Upper lobe of left lung (tissue), 6 donors: ENCODE results near the gene PACS2. TPM values are rescaled to one million over a fixed set of nuclear protein-coding genes. Genes with fewer than 3 reads are reported as not detected.
"Not testable (repeated sequence)": the region's sequence is repeated elsewhere in the genome, so short reads cannot be mapped to it uniquely, and the experiment has no call there.

ENCODE experiments used
- ATAC-seq, 2 donors: fragments of 200-7000 bp; cut with Tn5 transposase; one replicate each; pipeline ENCODE4 v1.9.1; 2022; ENCODE audit warnings: mild to moderate bottlenecking in 2 of 2, moderate library complexity in 2 of 2; ENCODE audit not compliant: low FRiP score in 2 of 2
- DNase-seq, 2 donors: peaks; one replicate each; pipeline ENCODE4 v3.0.0-alpha.2; 2019 to 2020
- H3K27ac ChIP-seq, 4 donors: fragments of 200-600 bp; sonication (generic); one replicate each; pipeline ENCODE4 v1.5.1; 2016 to 2019
- H3K27me3 ChIP-seq, 4 donors: fragments of 200-600 bp; sonication (generic); one replicate each; pipeline ENCODE4 v1.5.1; 2017 to 2019
- H3K36me3 ChIP-seq, 4 donors: fragments of 200-600 bp; sonication (generic); one replicate each; pipeline ENCODE4 v1.5.1; 2016 to 2019
- H3K4me1 ChIP-seq, 4 donors: fragments of 200-600 bp; sonication (generic); one replicate each; pipeline ENCODE4 v1.5.1; 2018 to 2019
- H3K4me3 ChIP-seq, 4 donors: fragments of 200-600 bp; sonication (generic); one replicate each; pipeline ENCODE4 v1.5.1; 2017 to 2019; ENCODE audit warnings: mild to moderate bottlenecking in 2 of 4, moderate library complexity in 1 of 4
- H3K9me3 ChIP-seq, 4 donors: fragments of 200-600 bp; sonication (generic); one replicate each; pipeline ENCODE4 v1.5.1; 2018 to 2019
- CTCF ChIP-seq, 6 experiments: fragments of 450-650 bp in 4 of 6; fragments of 200-600 bp in 2 of 6; sonication (generic) in 2 of 6; IDR thresholded peaks; one replicate each; pipeline ENCODE4 v1.5.1; 2016 to 2019; ENCODE audit warnings: antibody characterized with exemption in 6 of 6
- EP300 ChIP-seq, 4 donors: sonication (generic); formaldehyde crosslinking; IDR thresholded peaks; one replicate each; pipeline ENCODE4 v1.5.1; 2017; ENCODE audit warnings: antibody characterized with exemption in 4 of 4, control low read depth in 2 of 4
- POLR2A ChIP-seq, 4 donors: fragments of 450-650 bp; IDR thresholded peaks; one replicate each; pipeline ENCODE4 v1.5.1; 2016 to 2017; ENCODE audit warnings: antibody characterized with exemption in 4 of 4, mild to moderate bottlenecking in 2 of 4
- POLR2AphosphoS5 ChIP-seq, 2 donors: sonication (generic); formaldehyde crosslinking; IDR thresholded peaks; one replicate each; pipeline ENCODE4 v1.5.1; 2017; ENCODE audit warnings: antibody characterized with exemption in 2 of 2
- WGBS, 2 donors: methylation state at CpG; one replicate each; pipeline ENCODE4 v1.1.5; 2017 to 2018; 5-methylcytosine and 5-hydroxymethylcytosine counted together
- total RNA-seq, 6 donors: library from RNA; depleted of rRNA in 4 of 6; stranded (reverse); fragments of >200 nt in 4 of 6; gene quantifications; one replicate each; pipeline versions ENCODE4 v1.1.0 to v1.2.1, GENCODE V29; 2016 to 2021
- donor health status: DM: no; HTN: no; CAD: no; lungs with moderate emphysema.
- donor health status: DM: no; HTN: yes; CAD: no; lungs with severe emphysema.

Gene PACS2
- total RNA-seq, 6 donors from 2014 or later: 53.4 to 204 (median 86.5) TPM

GRCh38 chr14:105357626-105358025 lies 43.1 kb downstream of the PACS2 start:
- H3K9me3 ChIP-seq: no peaks in the 10 kb centered on the region
- TF ChIP-seq POLR2AphosphoS5 (IDR thresholded peaks at IDR 0.05): no peak
- peak; percentile 17 to 28 for ATAC-seq
- no peak overlapping the region for H3K4me3 ChIP-seq
- H3K36me3 ChIP-seq: peaks cover 4 to 38% (median 30%) of the 10 kb centered on the region in 4 donors
- H3K27me3 ChIP-seq: no peaks in the 10 kb centered on the region
- peak in 1 of 2 donors; percentile 59 for DNase-seq
- no peak overlapping the region for H3K27ac ChIP-seq
- 96 to 99% methylated on average over 16 to 17 of the region's 17 CpGs for WGBS, 2 donors
- H3K4me1 ChIP-seq: no peaks in the 10 kb centered on the region

- TF ChIP-seq POLR2A (IDR thresholded peaks at IDR 0.05) (no peak), EP300 (IDR thresholded peaks at IDR 0.05) (no peak), POLR2AphosphoS5 (IDR thresholded peaks at IDR 0.05) (no peak), CTCF (IDR thresholded peaks at IDR 0.05) (no peak)
- ATAC-seq: peak; percentile 20 to 23
- no peaks in the 10 kb centered on the region for H3K27me3 ChIP-seq
- H3K4me3 ChIP-seq: no peak overlapping the region
- H3K27ac ChIP-seq: no peak overlapping the region
- peaks cover 4 to 38% (median 30%) of the 10 kb centered on the region in 4 donors for H3K36me3 ChIP-seq
- peak in 1 of 2 donors; percentile 74 for DNase-seq
- no peaks in the 10 kb centered on the region for H3K9me3 ChIP-seq
- 94 to 97% methylated on average over 13 to 25 of the region's 25 CpGs for WGBS, 2 donors
- no peaks in the 10 kb centered on the region for H3K4me1 ChIP-seq
Observed at GRCh38 chr14:105358140-105358846, 43.7 kb downstream of the PACS2 start.

- WGBS, 2 donors: 93 to 96% methylated on average over 16 of the region's 16 CpGs
- Histone ChIP-seq H3K36me3 (peaks cover 4 to 36% (median 29%) of the 10 kb centered on the region in 4 donors), H3K27ac (no peak overlapping the region), H3K4me3 (no peak overlapping the region), H3K9me3 (no peaks in the 10 kb centered on the region), H3K27me3 (no peaks in the 10 kb centered on the region), H3K4me1 (peaks cover 0 to 3% (median 0%) of the 10 kb centered on the region in 4 donors)
- no peak for ATAC-seq
- DNase-seq: peak in 1 of 2 donors; percentile 52
- no peak for TF ChIP-seq POLR2A (IDR thresholded peaks at IDR 0.05)
- no peak for TF ChIP-seq CTCF (IDR thresholded peaks at IDR 0.05)
- no peak for TF ChIP-seq EP300 (IDR thresholded peaks at IDR 0.05)
- no peak for TF ChIP-seq POLR2AphosphoS5 (IDR thresholded peaks at IDR 0.05)
Observed at GRCh38 chr14:105358943-105359342, 44.4 kb downstream of the PACS2 start.

GRCh38 chr14:105361412-105361811 lies 46.9 kb downstream of the PACS2 start:
- not testable (repeated sequence) for H3K27me3 ChIP-seq, DNase-seq

GRCh38 chr14:105363847-105364708 lies 49.5 kb downstream of the PACS2 start:
- ATAC-seq: peak in 1 of 2 donors; percentile 67
- Histone ChIP-seq H3K27ac (no peak overlapping the region), H3K36me3 (peaks cover 0 to 33% (median 26%) of the 10 kb centered on the region in 4 donors), H3K4me3 (peak overlapping the region in 3 of 4 donors; percentile 2 to 21 (median 13)), H3K27me3 (no peaks in the 10 kb centered on the region), H3K4me1 (peaks cover 0 to 14% (median 2%) of the 10 kb centered on the region in 4 donors), H3K9me3 (no peaks in the 10 kb centered on the region)
- 14 to 38% methylated on average over 17 to 42 of the region's 58 CpGs for WGBS, 2 donors
- TF ChIP-seq POLR2AphosphoS5 (IDR thresholded peaks at IDR 0.05) (no peak), EP300 (IDR thresholded peaks at IDR 0.05) (no peak), CTCF (IDR thresholded peaks at IDR 0.05) (no peak), POLR2A (IDR thresholded peaks at IDR 0.05) (no peak)
- DNase-seq: peak in 1 of 2 donors; percentile 88

More at GRCh38 chr14:105361412-105361811, 46.9 kb downstream of the PACS2 start:
- WGBS, 2 donors: 88 to 95% methylated on average over 10 of the region's 10 CpGs
- not testable (repeated sequence) for ATAC-seq, H3K9me3 ChIP-seq, H3K27ac ChIP-seq, H3K4me3 ChIP-seq
- H3K4me1 ChIP-seq: peaks cover 0 to 14% (median 2%) of the 10 kb centered on the region in 4 donors
- peaks cover 0 to 18% (median 11%) of the 10 kb centered on the region in 4 donors for H3K36me3 ChIP-seq
